IPS DF 6.9 (cell line): ENCODE measurements around the gene KANSL1.

Source experiments
- DNase-seq: peaks from one replicate; pipeline ENCODE4 v3.0.0-alpha.2; 2013; ENCODE audit warnings: low read depth, low spot score
- H3K27ac ChIP-seq: one replicate; pipeline ENCODE4 v1.5.1; 2013; ENCODE audit warnings: low read length, control low read depth
- H3K27me3 ChIP-seq: 2 replicates; pipeline ENCODE4 v1.6.1; 2013; ENCODE audit warnings: mild to moderate bottlenecking, low read length; ENCODE audit not compliant: control insufficient read depth, insufficient read depth
- H3K36me3 ChIP-seq: 2 replicates; pipeline ENCODE4 v1.6.1; 2013; ENCODE audit warnings: low read length; ENCODE audit not compliant: control insufficient read depth, insufficient read depth
- H3K4me1 ChIP-seq: 2 replicates; pipeline ENCODE4 v1.6.1; 2013; ENCODE audit warnings: low read length; ENCODE audit not compliant: control insufficient read depth, insufficient read depth
- H3K4me3 ChIP-seq: 2 replicates; pipeline ENCODE4 v1.5.1; 2013; ENCODE audit warnings: mild to moderate bottlenecking, low read length
- H3K9me3 ChIP-seq: 2 replicates; pipeline ENCODE4 v1.6.1; 2013; ENCODE audit warnings: low read length, inconsistent platforms; ENCODE audit not compliant: control insufficient read depth, insufficient read depth
- WGBS: extraction: QIAGEN DNeasy Blood & Tissue Kit; methylation state at CpG from one replicate; pipeline ENCODE4 v1.1.7; 2013; ENCODE audit warnings: mixed read lengths, missing lambda C conversion rate; ENCODE audit not compliant: insufficient read length, insufficient coverage; 5-methylcytosine and 5-hydroxymethylcytosine counted together

KANSL1 gene

DNA sequence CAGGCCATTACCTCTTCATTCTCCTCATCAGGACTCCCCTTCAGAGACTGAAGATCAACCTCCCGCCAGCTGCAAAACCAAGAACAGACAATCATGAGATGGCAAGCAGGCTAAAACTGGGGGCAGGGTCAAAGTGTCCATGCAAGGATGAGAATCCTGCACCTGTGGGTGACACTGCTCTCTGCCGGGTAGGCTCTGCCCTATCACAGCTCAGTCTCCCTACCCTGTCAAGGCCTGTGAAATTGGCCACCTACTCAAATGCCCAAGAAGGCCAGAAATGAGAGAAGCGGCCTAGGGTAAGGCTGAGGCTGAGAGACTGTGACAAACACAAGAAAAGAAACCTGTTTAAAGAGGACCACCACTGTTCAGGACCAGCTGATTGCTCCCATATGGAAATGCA is 159.8 kb downstream of the KANSL1 start:
- no CpG with 5 or more reads among the region's 3 CpGs for WGBS
- no peak overlapping the region for H3K27ac ChIP-seq
- H3K4me3 ChIP-seq, result no peak overlapping the region
- no peaks in the 10 kb centered on the region for H3K9me3 ChIP-seq
- H3K36me3 ChIP-seq, result peaks cover 50% of the 10 kb centered on the region
- no peaks in the 10 kb centered on the region for H3K27me3 ChIP-seq
- no peaks in the 10 kb centered on the region for H3K4me1 ChIP-seq
- DNase-seq, result no peak

DNA sequence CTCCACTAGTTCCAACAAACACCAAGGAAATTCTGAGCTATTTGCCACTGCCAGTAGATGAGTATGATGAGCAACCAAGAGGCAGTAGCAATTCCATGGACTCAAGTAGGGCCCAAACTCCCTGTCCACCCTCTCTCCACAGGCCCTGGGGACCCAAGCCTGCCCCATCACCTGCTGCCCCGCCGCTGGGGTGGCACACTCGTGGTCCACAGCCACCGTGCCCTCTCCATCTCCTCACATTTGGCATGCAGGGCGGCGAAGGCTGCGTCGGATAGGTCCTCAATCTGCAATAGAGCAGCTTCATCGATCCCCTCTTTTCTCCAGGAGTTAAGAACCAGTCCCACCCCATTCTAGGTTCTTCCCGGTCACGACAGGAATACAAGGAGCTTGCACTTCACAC is 160.3 kb downstream of the KANSL1 start:
- Histone ChIP-seq H3K36me3 (peaks cover 45% of the 10 kb centered on the region), H3K4me3 (no peak overlapping the region), H3K27ac (no peak overlapping the region), H3K4me1 (no peaks in the 10 kb centered on the region), H3K9me3 (no peaks in the 10 kb centered on the region), H3K27me3 (no peaks in the 10 kb centered on the region)
- DNase-seq, result no peak
- no CpG with 5 or more reads among the region's 11 CpGs for WGBS

DNA sequence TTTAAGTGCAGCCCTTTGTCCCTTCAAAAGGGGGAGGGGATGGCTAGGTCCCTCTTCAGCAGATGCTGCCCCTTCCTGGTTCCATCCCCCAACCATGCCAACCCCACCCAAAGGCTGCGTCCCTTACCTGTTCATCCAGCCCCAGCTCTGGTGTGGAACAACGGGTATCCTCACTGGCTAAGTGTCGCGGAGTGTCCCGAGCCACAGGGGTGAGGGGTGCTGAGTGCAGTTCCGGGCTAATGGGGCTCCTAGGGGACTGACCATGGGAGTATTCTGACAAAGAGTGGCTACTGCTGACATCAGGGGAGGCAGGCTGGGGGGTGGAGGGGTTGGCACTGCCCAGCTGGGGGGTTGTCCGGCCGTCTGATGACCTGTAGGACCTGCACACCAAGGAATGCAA is 161.3 kb downstream of the KANSL1 start:
- 0 out of 2 replicates have a peak, but pooled peaks cover 2% of the 10 kb centered on the region for H3K4me1 ChIP-seq
- no CpG with 5 or more reads among the region's 8 CpGs for WGBS
- H3K27ac ChIP-seq, result no peak overlapping the region
- no peaks in the 10 kb centered on the region for H3K27me3 ChIP-seq
- H3K9me3 ChIP-seq, result no peaks in the 10 kb centered on the region
- DNase-seq, result no peak
- H3K36me3 ChIP-seq, result peaks cover 39% of the 10 kb centered on the region
- no peak overlapping the region for H3K4me3 ChIP-seq

DNA sequence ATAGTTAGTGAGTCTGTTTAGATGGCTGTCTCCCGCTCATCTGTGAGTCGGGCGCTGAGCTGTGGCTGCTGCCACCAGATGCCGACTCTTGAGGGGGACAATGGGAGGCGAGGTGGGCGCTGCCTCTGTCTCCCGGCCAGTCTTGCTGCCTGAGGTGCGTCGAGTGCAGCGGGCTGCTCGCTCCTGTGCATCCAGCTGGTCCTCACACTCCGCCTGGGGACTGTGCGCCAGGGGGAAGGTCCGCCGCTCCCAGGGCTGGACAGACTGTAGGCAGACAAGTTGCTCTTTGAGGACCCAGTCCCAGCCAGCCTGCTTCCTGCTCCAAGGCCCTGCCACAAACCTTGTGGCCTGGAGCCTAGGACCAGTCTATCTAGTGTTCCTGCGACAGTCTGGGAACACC is 161.8 kb downstream of the KANSL1 start:
- no CpG with 5 or more reads among the region's 16 CpGs for WGBS
- no peak for DNase-seq
- Histone ChIP-seq H3K27ac (no peak overlapping the region), H3K4me1 (0 out of 2 replicates have a peak, but pooled peaks cover 2% of the 10 kb centered on the region), H3K36me3 (peaks cover 37% of the 10 kb centered on the region), H3K4me3 (no peak overlapping the region), H3K27me3 (no peaks in the 10 kb centered on the region), H3K9me3 (no peaks in the 10 kb centered on the region)

DNA sequence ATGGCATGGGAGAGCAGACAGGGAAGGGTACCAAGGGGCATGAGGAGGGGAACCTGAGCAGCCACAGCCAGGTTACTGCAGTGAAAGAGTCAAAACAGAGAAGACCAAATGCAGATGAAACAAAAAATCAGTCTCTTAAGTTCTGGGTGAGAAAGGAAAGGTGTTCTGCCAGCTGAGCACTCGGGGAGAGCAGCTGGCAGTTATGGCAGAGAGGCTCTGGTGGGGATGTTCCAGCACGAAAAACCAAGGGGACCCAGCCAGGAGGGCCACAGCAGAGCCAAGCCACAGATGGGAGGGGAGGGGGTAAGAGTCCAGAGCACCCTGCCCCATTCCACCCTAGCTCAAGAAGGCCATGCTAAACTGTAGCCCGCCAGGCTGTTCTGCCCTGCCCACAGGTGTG is 162.5 kb downstream of the KANSL1 start:
- Histone ChIP-seq H3K36me3 (peaks cover 36% of the 10 kb centered on the region), H3K27me3 (no peaks in the 10 kb centered on the region), H3K9me3 (no peaks in the 10 kb centered on the region), H3K27ac (no peak overlapping the region), H3K4me3 (no peak overlapping the region), H3K4me1 (0 out of 2 replicates have a peak, but pooled peaks cover 2% of the 10 kb centered on the region)
- no CpG with 5 or more reads among the region's 3 CpGs for WGBS
- DNase-seq, result no peak

DNA sequence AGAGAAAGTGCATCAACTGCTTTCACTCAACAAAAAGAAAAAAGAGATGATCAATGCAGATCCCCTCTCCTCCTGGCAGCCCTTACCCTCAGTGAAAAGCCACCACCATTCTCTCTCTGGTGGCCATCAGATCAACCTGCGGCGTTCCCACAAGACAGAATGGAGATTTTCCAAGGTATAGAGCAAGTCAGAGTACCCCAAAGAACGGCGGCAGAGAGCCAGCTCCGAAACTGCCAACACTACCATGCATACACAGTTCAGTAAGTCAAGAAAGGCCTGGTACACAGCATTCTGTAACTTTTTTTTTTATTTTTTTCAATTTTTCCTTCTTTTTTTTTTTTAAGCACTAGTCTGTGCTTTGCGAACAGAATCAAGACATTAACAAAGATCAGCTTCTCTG is 163.6 kb downstream of the KANSL1 start:
- WGBS, result no CpG with 5 or more reads among the region's 6 CpGs
- Histone ChIP-seq H3K27ac (no peak overlapping the region), H3K27me3 (no peaks in the 10 kb centered on the region), H3K4me3 (no peak overlapping the region), H3K9me3 (no peaks in the 10 kb centered on the region), H3K4me1 (0 out of 2 replicates have a peak, but pooled peaks cover 2% of the 10 kb centered on the region), H3K36me3 (peaks cover 33% of the 10 kb centered on the region)
- DNase-seq, result no peak

DNA sequence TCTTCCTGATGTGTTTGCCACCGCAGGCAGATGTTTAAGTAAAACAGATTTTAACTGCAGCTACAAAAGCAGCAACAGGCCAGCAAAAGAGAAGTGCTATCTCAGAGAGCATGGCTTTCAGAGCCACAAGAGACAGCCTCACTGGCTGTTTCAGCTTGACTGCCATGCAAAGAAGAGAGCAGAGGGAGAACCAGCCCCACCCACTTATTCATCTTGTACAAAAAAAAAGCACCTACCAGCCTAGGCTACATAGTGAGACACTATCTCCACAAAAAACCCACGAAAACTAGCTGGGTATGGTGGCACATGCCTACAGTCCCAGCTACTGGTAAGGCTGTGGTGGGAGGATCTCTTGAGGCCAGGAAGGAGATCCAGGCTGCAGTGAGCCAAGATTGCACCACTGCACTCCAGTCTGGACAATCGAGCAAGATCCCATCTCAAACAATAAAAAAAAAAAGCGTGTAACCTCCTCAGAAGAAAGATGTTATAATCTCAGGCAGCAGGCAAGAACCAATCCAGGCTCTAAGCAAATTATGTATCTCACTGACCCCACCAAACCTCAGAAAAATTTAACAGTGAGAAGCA is 164.2 kb downstream of the KANSL1 start:
- no CpG with 5 or more reads among the region's 4 CpGs for WGBS
- Histone ChIP-seq H3K36me3 (peaks cover 28% of the 10 kb centered on the region), H3K4me3 (no peak overlapping the region), H3K9me3 (no peaks in the 10 kb centered on the region), H3K27ac (no peak overlapping the region), H3K27me3 (no peaks in the 10 kb centered on the region), H3K4me1 (0 out of 2 replicates have a peak, but pooled peaks cover 2% of the 10 kb centered on the region)
- no peak for DNase-seq

DNA sequence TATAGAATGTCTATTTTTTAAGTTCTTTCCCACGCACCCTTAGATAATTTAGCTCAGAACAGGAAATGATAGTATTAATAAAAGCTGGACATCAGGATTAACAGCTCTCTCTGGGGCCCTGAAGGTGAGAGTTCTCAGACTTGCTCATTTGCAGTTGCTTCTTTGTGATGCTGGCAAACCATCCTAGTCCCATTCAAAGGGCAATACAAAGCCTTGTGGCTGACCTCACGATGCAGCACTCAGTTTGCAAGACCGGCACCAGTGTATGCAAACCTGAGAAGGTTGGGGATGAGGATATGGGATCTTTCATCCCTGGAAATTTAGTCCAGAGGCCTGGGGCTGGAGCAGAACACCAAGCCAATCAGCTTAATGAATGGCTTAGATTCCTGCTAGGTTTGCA is 164.9 kb downstream of the KANSL1 start:
- Histone ChIP-seq H3K4me3 (no peak overlapping the region), H3K36me3 (peaks cover 21% of the 10 kb centered on the region), H3K27me3 (no peaks in the 10 kb centered on the region), H3K27ac (no peak overlapping the region), H3K4me1 (0 out of 2 replicates have a peak, but pooled peaks cover 2% of the 10 kb centered on the region), H3K9me3 (no peaks in the 10 kb centered on the region)
- no CpG with 5 or more reads among the region's 3 CpGs for WGBS
- no peak for DNase-seq

DNA sequence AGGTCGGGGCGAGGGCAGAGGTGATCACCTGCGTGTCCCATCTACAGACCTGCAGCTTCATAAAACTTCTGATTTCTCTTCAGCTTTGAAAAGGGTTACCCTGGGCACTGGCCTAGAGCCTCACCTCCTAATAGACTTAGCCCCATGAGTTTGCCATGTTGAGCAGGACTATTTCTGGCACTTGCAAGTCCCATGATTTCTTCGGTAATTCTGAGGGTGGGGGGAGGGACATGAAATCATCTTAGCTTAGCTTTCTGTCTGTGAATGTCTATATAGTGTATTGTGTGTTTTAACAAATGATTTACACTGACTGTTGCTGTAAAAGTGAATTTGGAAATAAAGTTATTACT is 165.3 kb downstream of the KANSL1 start:
- Histone ChIP-seq H3K27me3 (no peaks in the 10 kb centered on the region), H3K9me3 (no peaks in the 10 kb centered on the region), H3K27ac (no peak overlapping the region), H3K4me3 (no peak overlapping the region), H3K36me3 (peaks cover 16% of the 10 kb centered on the region), H3K4me1 (0 out of 2 replicates have a peak, but pooled peaks cover 2% of the 10 kb centered on the region)
- DNase-seq, result no peak
- no CpG with 5 or more reads among the region's 4 CpGs for WGBS

DNA sequence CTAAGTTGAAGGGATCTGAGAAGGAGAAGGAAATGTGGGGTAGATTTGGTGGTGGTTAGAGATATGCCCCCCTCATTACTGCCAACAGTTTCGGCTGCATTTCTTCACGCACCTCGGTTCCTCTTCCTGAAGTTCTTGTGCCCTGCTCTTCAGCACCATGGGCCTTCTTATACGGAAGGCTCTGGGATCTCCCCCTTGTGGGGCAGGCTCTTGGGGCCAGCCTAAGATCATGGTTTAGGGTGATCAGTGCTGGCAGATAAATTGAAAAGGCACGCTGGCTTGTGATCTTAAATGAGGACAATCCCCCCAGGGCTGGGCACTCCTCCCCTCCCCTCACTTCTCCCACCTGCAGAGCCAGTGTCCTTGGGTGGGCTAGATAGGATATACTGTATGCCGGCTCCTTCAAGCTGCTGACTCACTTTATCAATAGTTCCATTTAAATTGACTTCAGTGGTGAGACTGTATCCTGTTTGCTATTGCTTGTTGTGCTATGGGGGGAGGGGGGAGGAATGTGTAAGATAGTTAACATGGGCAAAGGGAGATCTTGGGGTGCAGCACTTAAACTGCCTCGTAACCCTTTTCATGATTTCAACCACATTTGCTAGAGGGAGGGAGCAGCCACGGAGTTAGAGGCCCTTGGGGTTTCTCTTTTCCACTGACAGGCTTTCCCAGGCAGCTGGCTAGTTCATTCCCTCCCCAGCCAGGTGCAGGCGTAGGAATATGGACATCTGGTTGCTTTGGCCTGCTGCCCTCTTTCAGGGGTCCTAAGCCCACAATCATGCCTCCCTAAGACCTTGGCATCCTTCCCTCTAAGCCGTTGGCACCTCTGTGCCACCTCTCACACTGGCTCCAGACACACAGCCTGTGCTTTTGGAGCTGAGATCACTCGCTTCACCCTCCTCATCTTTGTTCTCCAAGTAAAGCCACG is 165.9 kb downstream of the KANSL1 start:
- Histone ChIP-seq H3K4me3 (no peak overlapping the region), H3K27me3 (no peaks in the 10 kb centered on the region), H3K27ac (no peak overlapping the region), H3K4me1 (0 out of 2 replicates have a peak, but pooled peaks cover 2% of the 10 kb centered on the region), H3K9me3 (no peaks in the 10 kb centered on the region), H3K36me3 (peaks cover 12% of the 10 kb centered on the region)
- DNase-seq, result no peak
- WGBS, result no CpG with 5 or more reads among the region's 12 CpGs
